Heart left ventricle (tissue), 13 donors: Measurements from ENCODE around the gene LPP.

Experiments
- POLR2A ChIP-seq, 2 donors: fragments of 450-650 bp; IDR thresholded peaks; one replicate each; pipeline ENCODE4 v1.6.1; 2017; ENCODE audit warnings: antibody characterized with exemption in 2 of 2, mild to moderate bottlenecking in 2 of 2, moderate library complexity in 2 of 2
- TF ChIP-seq, protein P1 (sequence below), 12 donors: fragments of 200-600 bp; sonication (generic) in 4 of 12; IDR thresholded peaks; one replicate each; pipeline versions ENCODE4 v1.5.0 to v1.8.0; 2018 to 2022; ENCODE audit warnings: antibody characterized with exemption in 12 of 12, mild to moderate bottlenecking in 5 of 12
- donor health status: ischemic (EF 13 %, LVEDD 7.1; RV severe dilation, severe dysfunction).
- donor health status: DM: no; HTN: yes; CAD: no.
- donor health status: DM: no; HTN: no; CAD: no.
- donor health status: ischemic (EF 25% LVEDD 6.9; RV normal size, moderate dysfunction).
- donor health status: ischemic (EF 25% LVEDD 5.7; RV mildly dilated, moderate dysfunction).
- donor health status: ischemic (EF 35%, LVEDD 5.7; RV mildly dilated, moderate dysfunction).
- donor health status: nonischemic (EF 11% LVEDD 7.7; RV severe dilation, severe dysfunction).
- donor health status: DM: yes; HTN: yes; CAD: no.
- donor health status: PGD.
- donor health status: ischemic (EF 29% LVEDD 5.4; RV normal size, mild dysfunction).
- donor health status: nonischemic (EF 23%, LVEDD 6.1; RV moderate dilation, normal function).

DNA sequence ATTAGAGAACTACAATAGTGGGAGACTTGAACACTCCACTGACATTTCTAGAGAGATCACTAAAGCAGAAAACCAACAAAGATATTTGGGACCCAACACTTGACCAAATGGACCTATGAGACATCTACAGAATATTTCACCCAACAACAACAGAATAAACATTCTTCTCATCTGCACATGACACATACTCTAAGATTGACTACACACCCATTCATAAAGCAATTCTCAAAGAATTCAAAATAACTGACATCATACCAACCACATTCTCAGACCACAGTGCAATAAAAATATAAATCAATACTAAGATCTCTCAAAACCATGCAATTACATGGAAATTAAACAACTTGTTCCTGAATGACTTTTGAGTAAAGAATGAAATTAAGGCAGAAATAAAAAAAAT is 473.7 kb downstream of the LPP start:
- TF ChIP-seq, protein P1, sequence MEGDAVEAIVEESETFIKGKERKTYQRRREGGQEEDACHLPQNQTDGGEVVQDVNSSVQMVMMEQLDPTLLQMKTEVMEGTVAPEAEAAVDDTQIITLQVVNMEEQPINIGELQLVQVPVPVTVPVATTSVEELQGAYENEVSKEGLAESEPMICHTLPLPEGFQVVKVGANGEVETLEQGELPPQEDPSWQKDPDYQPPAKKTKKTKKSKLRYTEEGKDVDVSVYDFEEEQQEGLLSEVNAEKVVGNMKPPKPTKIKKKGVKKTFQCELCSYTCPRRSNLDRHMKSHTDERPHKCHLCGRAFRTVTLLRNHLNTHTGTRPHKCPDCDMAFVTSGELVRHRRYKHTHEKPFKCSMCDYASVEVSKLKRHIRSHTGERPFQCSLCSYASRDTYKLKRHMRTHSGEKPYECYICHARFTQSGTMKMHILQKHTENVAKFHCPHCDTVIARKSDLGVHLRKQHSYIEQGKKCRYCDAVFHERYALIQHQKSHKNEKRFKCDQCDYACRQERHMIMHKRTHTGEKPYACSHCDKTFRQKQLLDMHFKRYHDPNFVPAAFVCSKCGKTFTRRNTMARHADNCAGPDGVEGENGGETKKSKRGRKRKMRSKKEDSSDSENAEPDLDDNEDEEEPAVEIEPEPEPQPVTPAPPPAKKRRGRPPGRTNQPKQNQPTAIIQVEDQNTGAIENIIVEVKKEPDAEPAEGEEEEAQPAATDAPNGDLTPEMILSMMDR (IDR thresholded peaks at IDR 0.05), result no peak
- no peak for TF ChIP-seq POLR2A (IDR thresholded peaks at IDR 0.05)
